Hepatocyte (in vitro differentiated cells): Measurements from ENCODE around the gene ALDH18A1. TPM values are rescaled to one million over a fixed set of nuclear protein-coding genes. Genes with fewer than 3 reads are reported as not detected.

Source experiments
- DNase-seq: peaks from one replicate; pipeline ENCODE4 v3.0.0-alpha.2; 2016; ENCODE audit warnings: low spot score
- H2AFZ ChIP-seq: fragments of 200-600 bp; sonication (generic); 2 replicates; pipeline ENCODE4 v1.6.0; 2016; ENCODE audit warnings: antibody characterized with exemption, mild to moderate bottlenecking
- H3K27ac ChIP-seq: fragments of 200-600 bp; sonication (generic); 2 replicates; pipeline ENCODE4 v1.5.1; 2016; ENCODE audit warnings: mild to moderate bottlenecking
- H3K27me3 ChIP-seq: fragments of 200-600 bp; sonication (generic); 2 replicates; pipeline ENCODE4 v1.6.1; 2016
- H3K36me3 ChIP-seq: fragments of 200-600 bp; sonication (generic); replicated peaks from 2 replicates; pipeline ENCODE4 v1.5.1; 2016; ENCODE audit warnings: low read depth; ENCODE audit not compliant: insufficient read depth
- H3K4me1 ChIP-seq: fragments of 200-600 bp; sonication (generic); 2 replicates; pipeline ENCODE4 v1.5.1; 2016; ENCODE audit warnings: mild to moderate bottlenecking, moderate library complexity; ENCODE audit not compliant: insufficient read depth
- H3K4me2 ChIP-seq: fragments of 200-600 bp; sonication (generic); 2 replicates; pipeline ENCODE4 v1.6.0; 2016
- H3K4me3 ChIP-seq: fragments of 200-600 bp; sonication (generic); 2 replicates; pipeline ENCODE4 v1.5.1; 2016; ENCODE audit warnings: mild to moderate bottlenecking
- H3K79me2 ChIP-seq: fragments of 200-600 bp; sonication (generic); 2 replicates; pipeline ENCODE4 v1.6.0; 2017; ENCODE audit warnings: mild to moderate bottlenecking
- H3K9me2 ChIP-seq: fragments of 200-600 bp; sonication (generic); replicated peaks from 2 replicates; pipeline ENCODE4 v1.6.0; 2017; ENCODE audit warnings: mild to moderate bottlenecking; ENCODE audit not compliant: insufficient read depth
- H3K9me3 ChIP-seq: fragments of 200-600 bp; sonication (generic); 2 replicates; pipeline ENCODE4 v1.5.1; 2016; ENCODE audit warnings: low read depth, mild to moderate bottlenecking
- H4K20me1 ChIP-seq: fragments of 200-600 bp; sonication (generic); 2 replicates; pipeline ENCODE4 v1.6.0; 2016; ENCODE audit warnings: mild to moderate bottlenecking; ENCODE audit not compliant: insufficient read depth, poor library complexity, severe bottlenecking
- CTCF ChIP-seq: fragments of 200-600 bp; sonication (generic); IDR thresholded peaks from 2 replicates; pipeline ENCODE4 v1.5.1; 2016; ENCODE audit warnings: antibody characterized with exemption, mild to moderate bottlenecking; ENCODE audit not compliant: poor library complexity
- EZH2 ChIP-seq: fragments of 200-600 bp; sonication (generic); IDR thresholded peaks from 2 replicates; pipeline ENCODE4 v1.6.1; 2016; ENCODE audit warnings: antibody characterized with exemption, mild to moderate bottlenecking, borderline replicate concordance
- EZH2phosphoT487 ChIP-seq: fragments of 200-600 bp; sonication (generic); IDR thresholded peaks from one replicate; pipeline ENCODE4 v1.6.1; 2018; ENCODE audit warnings: antibody characterized with exemption, mild to moderate bottlenecking, low read depth, moderate library complexity; ENCODE audit not compliant: unreplicated experiment, severe bottlenecking
- WGBS: methylation state at CpG from one replicate; pipeline ENCODE4 v1.1.6; 2016; ENCODE audit warnings: low lambda C conversion rate; ENCODE audit errors: missing lambda C conversion rate; 5-methylcytosine and 5-hydroxymethylcytosine counted together
- polyA plus RNA-seq: library from polyadenylated mRNA; unstranded; fragments of >200 nt; fragmentation: Nextera tagmentation; extraction: Ambion mirVana; gene quantifications from 2 replicates; pipeline ENCODE4 v1.2.1, GENCODE V29; 2016
- total RNA-seq: library from RNA; depleted of rRNA; stranded (reverse); fragments of >200 nt; gene quantifications from 2 replicates; pipeline ENCODE4 v1.2.3, GENCODE V29; 2014

Gene ALDH18A1
- total and polyA plus RNA-seq, 2 experiments from 2014 or later = 105 to 136 TPM

- Histone ChIP-seq H2AFZ (no peak overlapping the region), H3K4me1 (peaks cover 2% of the 10 kb centered on the region), H3K36me3 (no peaks in the 10 kb centered on the region), H3K27ac (no peak overlapping the region), H3K27me3 (no peaks in the 10 kb centered on the region), H4K20me1 (no peaks in the 10 kb centered on the region), H3K9me2 (no peaks in the 10 kb centered on the region), H3K4me3 (no peak overlapping the region), H3K79me2 (no peaks in the 10 kb centered on the region), H3K4me2 (no peak overlapping the region), H3K9me3 (no peaks in the 10 kb centered on the region)
- TF ChIP-seq EZH2 (no peak), CTCF (no peak), EZH2phosphoT487 (no peak)
- DNase-seq = no peak
- 94% methylated on average over 1 of the region's 1 CpG for WGBS
Observed at GRCh38 chr10:95597788-95598187, 58.7 kb downstream of the ALDH18A1 start.

GRCh38 chr10:95588025-95588424, 68.5 kb downstream of the ALDH18A1 start:
- WGBS = 85% methylated on average over 1 of the region's 1 CpG
- TF ChIP-seq EZH2phosphoT487 (no peak), CTCF (no peak), EZH2 (no peak)

GRCh38 chr10:95579835-95580535, 76.5 kb downstream of the ALDH18A1 start:
- Histone ChIP-seq H3K4me1 (no peaks in the 10 kb centered on the region), H2AFZ (no peak overlapping the region), H3K4me2 (no peak overlapping the region), H4K20me1 (no peaks in the 10 kb centered on the region), H3K4me3 (no peak overlapping the region), H3K36me3 (no peaks in the 10 kb centered on the region), H3K9me3 (no peaks in the 10 kb centered on the region), H3K27me3 (no peaks in the 10 kb centered on the region), H3K27ac (no peak overlapping the region), H3K79me2 (no peaks in the 10 kb centered on the region), H3K9me2 (no peaks in the 10 kb centered on the region)
- WGBS = 88% methylated on average over 2 of the region's 2 CpGs
- TF ChIP-seq EZH2 (no peak), CTCF (no peak), EZH2phosphoT487 (no peak)
- no peak for DNase-seq

More at GRCh38 chr10:95588025-95588424, 68.5 kb downstream of the ALDH18A1 start:
- Histone ChIP-seq H3K4me2 (no peak overlapping the region), H3K36me3 (no peaks in the 10 kb centered on the region), H3K9me3 (no peaks in the 10 kb centered on the region), H3K27me3 (no peaks in the 10 kb centered on the region), H3K9me2 (no peaks in the 10 kb centered on the region), H3K79me2 (no peaks in the 10 kb centered on the region), H3K4me1 (no peaks in the 10 kb centered on the region), H4K20me1 (no peaks in the 10 kb centered on the region), H2AFZ (no peak overlapping the region), H3K4me3 (no peak overlapping the region), H3K27ac (no peak overlapping the region)
- DNase-seq = no peak
